H9 (cell line): ENCODE measurements around the gene TMEM54. TPM values are rescaled to one million over a fixed set of nuclear protein-coding genes. Genes with fewer than 3 reads are reported as not detected.

Experiments used
- DNase-seq: peaks from one replicate; pipeline ENCODE4 v3.0.0-alpha.2; 2017
- H2AFZ ChIP-seq: one replicate; pipeline ENCODE4 v1.6.1; 2013; ENCODE audit warnings: mild to moderate bottlenecking, low read length, control low read depth, moderate library complexity
- H2AK5ac ChIP-seq: 2 replicates; pipeline ENCODE4 v1.6.1; 2013; ENCODE audit warnings: low read length, control low read depth, mixed read lengths; ENCODE audit not compliant: insufficient read length
- H2BK120ac ChIP-seq: one replicate; pipeline ENCODE4 v1.6.1; 2013; ENCODE audit warnings: low read depth, mild to moderate bottlenecking, low read length, control low read depth, inconsistent platforms; ENCODE audit not compliant: poor library complexity, severe bottlenecking
- H2BK12ac ChIP-seq: 2 replicates; pipeline ENCODE4 v1.6.1; 2013; ENCODE audit warnings: low read length, control low read depth, mixed read lengths, low read depth; ENCODE audit not compliant: insufficient read length
- H2BK15ac ChIP-seq: 2 replicates; pipeline ENCODE4 v1.6.1; 2013; ENCODE audit warnings: low read depth, low read length, control low read depth
- H2BK20ac ChIP-seq: one replicate; pipeline ENCODE4 v1.6.1; 2013; ENCODE audit warnings: low read depth, mild to moderate bottlenecking, low read length, control low read depth, inconsistent platforms; ENCODE audit not compliant: poor library complexity, severe bottlenecking
- H2BK5ac ChIP-seq: 2 replicates; pipeline ENCODE4 v1.6.1; 2013; ENCODE audit warnings: low read length, control low read depth, mixed read lengths; ENCODE audit not compliant: insufficient read length
- H3K14ac ChIP-seq: 2 replicates; pipeline ENCODE4 v1.6.1; 2013; ENCODE audit warnings: low read length, control low read depth; ENCODE audit not compliant: insufficient read depth
- H3K18ac ChIP-seq: 2 replicates; pipeline ENCODE4 v1.6.1; 2013; ENCODE audit warnings: low read depth, mild to moderate bottlenecking, mixed read lengths, low read length, control low read depth; ENCODE audit not compliant: insufficient read length
- H3K23ac ChIP-seq: 2 replicates; pipeline ENCODE4 v1.6.1; 2013; ENCODE audit warnings: low read length, control low read depth, mixed read lengths, low read depth; ENCODE audit not compliant: insufficient read length
- H3K23me2 ChIP-seq: 2 replicates; pipeline ENCODE4 v1.6.1; 2013; ENCODE audit warnings: low read depth, mild to moderate bottlenecking, mixed read lengths, low read length, control low read depth; ENCODE audit not compliant: insufficient read length, poor library complexity, severe bottlenecking
- H3K27ac ChIP-seq: 2 replicates; pipeline ENCODE4 v1.5.1; 2013; ENCODE audit warnings: low read length, control low read depth, mixed read lengths, low read depth; ENCODE audit not compliant: insufficient read length
- H3K27me3 ChIP-seq: 2 replicates; pipeline ENCODE4 v1.6.1; 2013; ENCODE audit warnings: low read length, control low read depth, inconsistent platforms; ENCODE audit not compliant: insufficient read depth
- H3K4ac ChIP-seq: 2 replicates; pipeline ENCODE4 v1.6.1; 2013; ENCODE audit warnings: low read depth, mild to moderate bottlenecking, control low read depth, inconsistent platforms, low read length, moderate library complexity
- H3K4me1 ChIP-seq: 2 replicates; pipeline ENCODE4 v1.6.1; 2013; ENCODE audit warnings: low read length, control low read depth, inconsistent platforms; ENCODE audit not compliant: insufficient read depth
- H3K4me2 ChIP-seq: 2 replicates; pipeline ENCODE4 v1.6.1; 2013; ENCODE audit warnings: low read length, control low read depth, mixed read lengths; ENCODE audit not compliant: insufficient read length, insufficient read depth
- H3K56ac ChIP-seq: 2 replicates; pipeline ENCODE4 v1.6.1; 2013; ENCODE audit warnings: low read depth, mild to moderate bottlenecking, mixed read lengths, low read length, control low read depth; ENCODE audit not compliant: insufficient read length
- H3K79me1 ChIP-seq: 2 replicates; pipeline ENCODE4 v1.6.1; 2013; ENCODE audit warnings: low read depth, mild to moderate bottlenecking, moderate library complexity, low read length, control low read depth, inconsistent platforms; ENCODE audit not compliant: insufficient read depth, poor library complexity, severe bottlenecking
- H3K79me2 ChIP-seq: 2 replicates; pipeline ENCODE4 v1.6.1; 2013; ENCODE audit warnings: low read length, control low read depth, inconsistent platforms; ENCODE audit not compliant: insufficient read depth
- H3K9ac ChIP-seq: 2 replicates; pipeline ENCODE4 v1.6.1; 2013; ENCODE audit warnings: low read length, control low read depth, mixed read lengths; ENCODE audit not compliant: insufficient read length; ENCODE audit errors: extremely low read depth
- H3K9me3 ChIP-seq: one replicate; pipeline ENCODE4 v1.6.1; 2013; ENCODE audit warnings: low read depth, low read length, inconsistent platforms; ENCODE audit not compliant: control insufficient read depth
- H3T11ph ChIP-seq: one replicate; pipeline ENCODE4 v1.6.1; 2013; ENCODE audit warnings: mild to moderate bottlenecking, low read length, control low read depth, inconsistent platforms
- H4K20me1 ChIP-seq: one replicate; pipeline ENCODE4 v1.6.1; 2013; ENCODE audit not compliant: control insufficient read depth, insufficient read length, insufficient read depth
- H4K5ac ChIP-seq: 2 replicates; pipeline ENCODE4 v1.6.1; 2013; ENCODE audit warnings: low read depth, mild to moderate bottlenecking, mixed read lengths, low read length, control low read depth; ENCODE audit not compliant: insufficient read length
- H4K8ac ChIP-seq: replicated peaks from 2 replicates; pipeline ENCODE4 v1.6.1; 2013; ENCODE audit warnings: low read length, control low read depth, mixed read lengths, low read depth; ENCODE audit not compliant: insufficient read length
- H4K91ac ChIP-seq: 2 replicates; pipeline ENCODE4 v1.6.1; 2013; ENCODE audit warnings: low read depth, mild to moderate bottlenecking, moderate library complexity, mixed read lengths, low read length, control low read depth; ENCODE audit not compliant: insufficient read length
- H3K27ac Mint-ChIP-seq, 3 experiments: 2 replicates in 2 of 3; 3 replicates in 1 of 3; pipeline ENCODE4 v1.8.0; 2020 to 2021; ENCODE audit warnings: mixed read lengths in 3 of 3, mild to moderate bottlenecking in 1 of 3, moderate library complexity in 1 of 3
- H3K27me3 Mint-ChIP-seq: 2 replicates; pipeline ENCODE4 v1.8.0; 2021; ENCODE audit warnings: low read depth, mild to moderate bottlenecking, moderate library complexity, mixed read lengths
- H3K36me3 Mint-ChIP-seq, 3 experiments: 2 replicates in 2 of 3; 3 replicates in 1 of 3; pipeline ENCODE4 v1.8.0; 2020 to 2021; ENCODE audit warnings: low read depth in 3 of 3, mixed read lengths in 3 of 3; ENCODE audit not compliant: insufficient read depth in 1 of 3
- H3K4me1 Mint-ChIP-seq, 2 experiments: 2 replicates each; pipeline ENCODE4 v1.8.0; 2020; ENCODE audit warnings: mixed read lengths in 2 of 2
- H3K4me3 Mint-ChIP-seq, 2 experiments: 2 replicates in 1 of 2; 3 replicates in 1 of 2; pipeline ENCODE4 v1.8.0; 2020 to 2021; ENCODE audit warnings: mild to moderate bottlenecking in 2 of 2, mixed read lengths in 2 of 2, moderate library complexity in 1 of 2
- H3K9me3 Mint-ChIP-seq, 2 experiments: 2 replicates in 1 of 2; 3 replicates in 1 of 2; pipeline ENCODE4 v1.8.0; 2020; ENCODE audit warnings: mild to moderate bottlenecking in 2 of 2, mixed read lengths in 2 of 2, moderate library complexity in 1 of 2
- WGBS: extraction: QIAGEN DNeasy Blood & Tissue Kit; methylation state at CpG from one replicate; pipeline ENCODE4 v1.1.7; 2013; ENCODE audit warnings: missing lambda C conversion rate, low lambda C conversion rate, mixed read lengths; ENCODE audit not compliant: insufficient read length; ENCODE audit errors: extremely low coverage; 5-methylcytosine and 5-hydroxymethylcytosine counted together
- total RNA-seq: library from RNA; stranded (reverse); gene quantifications from 2 replicates; pipeline ENCODE4 v1.2.1, GENCODE V29; 2021
- TF ChIP-seq, protein P1 (sequence below): fragments of 200-600 bp; sonication (generic); conservative IDR thresholded peaks from 3 replicates; pipeline ENCODE4 v1.8.0; 2021; ENCODE audit warnings: antibody characterized with exemption, mild to moderate bottlenecking

The TMEM54 gene
- total RNA-seq, 1 experiment from 2014 or later, result 17.2 TPM

- Histone ChIP-seq H3K27me3 (no peaks in the 10 kb centered on the region), H4K20me1 (peaks cover 2% of the 10 kb centered on the region), H4K8ac (no peak overlapping the region), H2BK120ac (no peak overlapping the region), H3K23ac (no peak overlapping the region), H2AK5ac (no peak overlapping the region), H3K23me2 (no peaks in the 10 kb centered on the region), H3T11ph (no peak overlapping the region), H3K18ac (no peak overlapping the region), H2BK15ac (no peak overlapping the region), H3K9me3 (no peaks in the 10 kb centered on the region), H4K91ac (no peak overlapping the region), H3K79me2 (no peaks in the 10 kb centered on the region), H3K79me1 (no peaks in the 10 kb centered on the region), H3K27ac (no peak overlapping the region), H3K9ac (no peak overlapping the region), H2AFZ (no peak overlapping the region), H3K4me2 (no peak overlapping the region), H2BK12ac (no peak overlapping the region), H3K4me1 (no peaks in the 10 kb centered on the region), H4K5ac (no peak overlapping the region), H2BK20ac (no peak overlapping the region), H3K56ac (no peak overlapping the region), H2BK5ac (no peak overlapping the region), H3K4ac (no peak overlapping the region), H3K14ac (no peak overlapping the region)
- peaks cover 15 to 32% (median 21%) of the 10 kb centered on the region in 3 experiments; a peak in 5 of 7 replicates for H3K36me3 Mint-ChIP-seq
- TF ChIP-seq, protein P1, sequence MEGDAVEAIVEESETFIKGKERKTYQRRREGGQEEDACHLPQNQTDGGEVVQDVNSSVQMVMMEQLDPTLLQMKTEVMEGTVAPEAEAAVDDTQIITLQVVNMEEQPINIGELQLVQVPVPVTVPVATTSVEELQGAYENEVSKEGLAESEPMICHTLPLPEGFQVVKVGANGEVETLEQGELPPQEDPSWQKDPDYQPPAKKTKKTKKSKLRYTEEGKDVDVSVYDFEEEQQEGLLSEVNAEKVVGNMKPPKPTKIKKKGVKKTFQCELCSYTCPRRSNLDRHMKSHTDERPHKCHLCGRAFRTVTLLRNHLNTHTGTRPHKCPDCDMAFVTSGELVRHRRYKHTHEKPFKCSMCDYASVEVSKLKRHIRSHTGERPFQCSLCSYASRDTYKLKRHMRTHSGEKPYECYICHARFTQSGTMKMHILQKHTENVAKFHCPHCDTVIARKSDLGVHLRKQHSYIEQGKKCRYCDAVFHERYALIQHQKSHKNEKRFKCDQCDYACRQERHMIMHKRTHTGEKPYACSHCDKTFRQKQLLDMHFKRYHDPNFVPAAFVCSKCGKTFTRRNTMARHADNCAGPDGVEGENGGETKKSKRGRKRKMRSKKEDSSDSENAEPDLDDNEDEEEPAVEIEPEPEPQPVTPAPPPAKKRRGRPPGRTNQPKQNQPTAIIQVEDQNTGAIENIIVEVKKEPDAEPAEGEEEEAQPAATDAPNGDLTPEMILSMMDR, result no peak
- H3K4me1 Mint-ChIP-seq, result no peaks in the 10 kb centered on the region
- DNase-seq, result no peak
- H3K4me3 Mint-ChIP-seq, result no peak overlapping the region
- no peaks in the 10 kb centered on the region for H3K9me3 Mint-ChIP-seq
- H3K27me3 Mint-ChIP-seq, result no peaks in the 10 kb centered on the region
- H3K27ac Mint-ChIP-seq, result no peak overlapping the region
- WGBS, result no CpG with 5 or more reads among the region's 1 CpG
Observed at GRCh38 chr1:32948390-32948722, 47.2 kb upstream of the TMEM54 start.
